ENCODE results near the gene PDZD2. TPM values are rescaled to one million over a fixed set of nuclear protein-coding genes. Genes with fewer than 3 reads are reported as not detected.
A peak's percentile ranks its signal among the peaks of the same experiment; 100 is the strongest.

The PDZD2 gene
- total RNA-seq, 1 experiment from 2014 or later, result 2.2 TPM

- no peak for DNase-seq (ENCODE audit: low spot score)
- Histone ChIP-seq H3K9me3 (ENCODE audit: low read depth, low read length, poor library complexity, severe bottlenecking) (no peaks in the 10 kb centered on the region), H3K27me3 (replicated peaks; ENCODE audit: insufficient read depth, low read depth, low read length, poor library complexity) (no peaks in the 10 kb centered on the region), H3K36me3 (ENCODE audit: insufficient read depth, low read length, poor library complexity, severe bottlenecking) (no peaks in the 10 kb centered on the region), H3K4me1 (ENCODE audit: insufficient read depth, low read length, poor library complexity, severe bottlenecking) (peaks cover 15% of the 10 kb centered on the region), H3K27ac (ENCODE audit: low read depth, low read length, poor library complexity, severe bottlenecking) (no peak overlapping the region), H3K4me3 (ENCODE audit: low read depth, low read length, poor library complexity, severe bottlenecking) (no peak overlapping the region)
- BruUV-seq (replicated peaks), result no TSS peak
- no peak for TF ChIP-seq EZH2 (IDR thresholded peaks at IDR 0.05; ENCODE audit: borderline replicate concordance, low read depth, low read length, poor library complexity, severe bottlenecking)
- TF ChIP-seq CTCF (conservative IDR thresholded peaks at IDR 0.05; ENCODE audit: low read depth, low read length), result no peak
- CTCF ChIA-PET, result no interaction called here
- POLR2A ChIA-PET (ENCODE audit: low non-redundant PET), result no interaction called here
- intact Hi-C loops (cut with micrococcal nuclease; ENCODE audit: unreplicated experiment), result no loop called here
Observed at GRCh38 chr5:32043105-32043504, 404.2 kb downstream of the PDZD2 start.

GRCh38 chr5:32044434-32044833 is 405.5 kb downstream of the PDZD2 start:
- Histone ChIP-seq H3K36me3 (ENCODE audit: insufficient read depth, low read length, poor library complexity, severe bottlenecking) (no peaks in the 10 kb centered on the region), H3K4me3 (ENCODE audit: low read depth, low read length, poor library complexity, severe bottlenecking) (peak overlapping the region; percentile 4), H3K27me3 (replicated peaks; ENCODE audit: insufficient read depth, low read depth, low read length, poor library complexity) (no peaks in the 10 kb centered on the region), H3K27ac (ENCODE audit: low read depth, low read length, poor library complexity, severe bottlenecking) (peak overlapping the region; percentile 24), H3K9me3 (ENCODE audit: low read depth, low read length, poor library complexity, severe bottlenecking) (no peaks in the 10 kb centered on the region), H3K4me1 (ENCODE audit: insufficient read depth, low read length, poor library complexity, severe bottlenecking) (peaks cover 15% of the 10 kb centered on the region)
- intact Hi-C loops (cut with micrococcal nuclease; ENCODE audit: unreplicated experiment), result no loop called here
- no TSS peak for BruUV-seq (replicated peaks)
- no peak for TF ChIP-seq EZH2 (IDR thresholded peaks at IDR 0.05; ENCODE audit: borderline replicate concordance, low read depth, low read length, poor library complexity, severe bottlenecking)
- no peak for TF ChIP-seq CTCF (conservative IDR thresholded peaks at IDR 0.05; ENCODE audit: low read depth, low read length)
- CTCF ChIA-PET, result interaction anchor here (1.0 kb wide), 1 partner anchor 149 kb away, joined by 4 read pairs; no protein-coding TSS in a partner anchor
- no peak for DNase-seq (ENCODE audit: low spot score)
- POLR2A ChIA-PET (ENCODE audit: low non-redundant PET), result no interaction called here

- BruUV-seq (replicated peaks), result no TSS peak
- POLR2A ChIA-PET (ENCODE audit: low non-redundant PET), result interaction anchor here (0.5 kb wide), 1 partner anchor 12 kb away, joined by 3 read pairs; no protein-coding TSS in a partner anchor
- Histone ChIP-seq H3K4me1 (ENCODE audit: insufficient read depth, low read length, poor library complexity, severe bottlenecking) (peaks cover 15% of the 10 kb centered on the region), H3K36me3 (ENCODE audit: insufficient read depth, low read length, poor library complexity, severe bottlenecking) (no peaks in the 10 kb centered on the region), H3K27me3 (replicated peaks; ENCODE audit: insufficient read depth, low read depth, low read length, poor library complexity) (no peaks in the 10 kb centered on the region), H3K27ac (ENCODE audit: low read depth, low read length, poor library complexity, severe bottlenecking) (peak overlapping the region; percentile 24), H3K4me3 (ENCODE audit: low read depth, low read length, poor library complexity, severe bottlenecking) (peak overlapping the region; percentile 4), H3K9me3 (ENCODE audit: low read depth, low read length, poor library complexity, severe bottlenecking) (no peaks in the 10 kb centered on the region)
- peak; percentile 92 for DNase-seq (ENCODE audit: low spot score)
- intact Hi-C loops (cut with micrococcal nuclease; ENCODE audit: unreplicated experiment), result no loop called here
- CTCF ChIA-PET, result no interaction called here
- TF ChIP-seq EZH2 (IDR thresholded peaks at IDR 0.05; ENCODE audit: borderline replicate concordance, low read depth, low read length, poor library complexity, severe bottlenecking) (no peak), CTCF (conservative IDR thresholded peaks at IDR 0.05; ENCODE audit: low read depth, low read length) (no peak)
Observed at GRCh38 chr5:32044939-32045338, 406.0 kb downstream of the PDZD2 start.
